ENCODE measurements around the gene FAM25C.
"Not testable (repeated sequence)": the region's sequence is repeated elsewhere in the genome, so short reads cannot be mapped to it uniquely, and the experiment has no call there.

Gene FAM25C

GRCh38 chr10:47999691-48000090 lies at the start of gene FAM25C:
Gene FAM25C, minus strand, starts transcription at chr10:47999791. Its CDS starts 26 bp downstream, at chr10:47999765.
- not testable (repeated sequence) for DNase-seq (ENCODE audit: low spot score)

DNA sequence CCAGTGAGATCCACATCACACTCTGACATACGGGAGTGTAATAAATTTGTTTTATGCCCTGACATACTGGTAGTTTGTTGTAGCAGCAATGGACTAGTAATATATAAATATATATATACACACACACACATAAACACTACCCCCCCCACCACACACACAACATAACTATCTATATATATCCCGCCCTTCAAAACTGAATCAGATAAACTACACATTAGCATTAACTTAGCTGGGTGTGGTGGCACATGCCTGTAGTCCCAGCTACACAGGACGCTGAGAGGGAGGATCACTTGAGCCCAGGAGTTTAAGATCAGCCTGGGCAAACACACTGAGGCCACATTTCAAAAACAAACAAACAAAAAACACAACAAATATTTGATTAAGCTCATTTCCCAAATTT lies 45.0 kb upstream of the FAM25C start:
- DNase-seq (ENCODE audit: low spot score) = not testable (repeated sequence)

DNA sequence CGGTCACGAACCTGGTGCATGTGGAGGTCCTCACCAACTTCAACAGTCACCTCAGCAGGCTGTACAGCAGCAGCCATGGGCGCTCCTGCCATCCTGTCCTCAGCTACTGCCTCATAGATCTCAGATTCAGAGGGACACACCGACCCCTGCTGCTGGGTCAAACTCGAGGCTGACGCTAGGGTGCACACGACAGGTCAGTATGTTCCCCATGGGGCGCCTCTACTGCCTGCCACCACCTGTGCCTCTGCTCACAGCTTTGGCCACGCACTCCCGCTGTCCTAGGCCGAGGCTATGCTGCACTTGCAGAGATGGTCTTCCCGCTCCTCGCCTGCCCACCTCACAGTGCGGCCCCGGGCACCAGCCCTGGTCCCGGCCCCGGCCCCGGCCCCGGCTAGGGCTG lies 31.8 kb upstream of the FAM25C start:
- DNase-seq (ENCODE audit: low spot score) = not testable (repeated sequence)

- DNase-seq (ENCODE audit: low spot score) = not testable (repeated sequence)
These were observed 2.7 kb upstream of the FAM25C start for GRCh38 chr10:48002306-48002705.

DNA sequence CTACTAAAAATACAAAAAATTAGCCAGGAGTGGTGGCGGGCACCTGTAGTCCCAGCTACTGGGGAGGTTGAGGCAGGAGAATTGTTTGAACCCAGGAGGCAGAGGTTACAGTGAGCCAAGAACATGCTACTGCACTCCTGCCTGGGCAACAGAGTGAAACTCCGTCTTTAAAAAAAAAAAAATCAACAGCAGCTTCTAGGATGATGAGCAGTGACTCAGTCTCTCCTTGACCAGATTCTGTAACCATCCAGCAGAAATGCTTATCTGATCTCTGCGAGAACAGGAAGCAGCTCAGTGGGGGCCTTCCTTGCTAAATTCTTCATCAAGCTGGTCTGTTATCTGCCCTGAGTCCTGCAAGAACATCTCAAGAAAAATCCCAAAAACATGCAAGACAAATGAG lies 5.5 kb downstream of the FAM25C start:
- DNase-seq (ENCODE audit: low spot score) = not testable (repeated sequence)

DNA sequence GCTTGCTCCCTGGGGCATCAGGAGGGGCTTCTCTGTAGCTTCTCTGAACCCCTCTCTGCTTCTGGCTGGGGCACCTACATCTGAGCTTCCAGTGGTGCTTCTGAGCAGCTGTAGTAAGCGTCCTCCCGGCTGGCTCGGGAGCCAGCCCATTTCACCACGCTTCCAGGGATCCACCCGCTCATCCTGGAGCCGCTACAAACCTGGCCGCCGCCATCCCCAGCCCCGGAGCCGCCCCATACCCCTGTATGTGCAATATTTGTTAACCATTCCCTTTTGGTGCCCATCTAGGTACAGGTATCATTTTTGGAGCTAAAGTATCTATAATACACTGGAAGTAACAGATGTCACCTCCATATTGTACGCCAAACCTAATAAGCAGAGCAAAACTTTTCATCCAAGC lies 7.0 kb downstream of the FAM25C start:
- not testable (repeated sequence) for DNase-seq (ENCODE audit: low spot score)

DNA sequence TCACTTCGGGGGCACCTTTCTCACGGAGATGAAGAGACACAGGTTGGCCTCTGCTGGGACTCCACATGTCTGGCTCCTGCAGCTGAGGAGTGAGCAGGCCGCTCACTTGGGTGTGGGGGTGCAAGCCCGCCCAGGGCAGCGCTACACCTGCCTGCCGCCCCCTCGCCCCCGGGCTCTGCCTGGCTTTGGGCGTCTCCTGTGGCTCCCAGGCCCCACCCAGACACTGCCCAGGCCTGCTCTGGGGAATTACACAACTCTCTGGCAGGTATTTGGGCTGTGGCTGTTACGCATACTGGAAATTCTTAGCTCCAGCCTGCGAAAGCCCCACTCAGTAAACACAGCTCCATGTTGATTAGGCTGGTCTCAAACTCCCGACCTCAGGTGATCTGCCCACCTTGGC lies 7.9 kb downstream of the FAM25C start:
- not testable (repeated sequence) for DNase-seq (ENCODE audit: low spot score)

DNA sequence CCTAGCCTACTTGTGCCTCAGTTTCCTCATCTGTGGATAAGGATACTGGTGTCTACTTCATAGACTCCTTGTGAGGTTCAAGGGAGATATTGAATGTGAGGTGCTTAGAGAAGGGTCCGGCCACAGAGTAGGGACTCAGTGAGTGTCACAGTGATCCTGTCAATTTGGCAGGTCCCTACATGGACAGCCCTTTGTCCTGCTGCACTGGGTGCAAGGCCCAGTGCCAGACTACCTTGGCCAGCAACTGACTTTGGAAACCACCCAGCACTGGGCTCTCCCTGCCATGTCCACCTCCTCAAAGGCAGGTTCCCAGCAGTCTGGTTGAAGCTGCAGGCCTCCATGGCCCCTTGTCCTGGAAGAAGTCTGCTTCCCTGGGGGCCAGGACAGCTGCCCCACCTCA lies 9.5 kb downstream of the FAM25C start:
- not testable (repeated sequence) for DNase-seq (ENCODE audit: low spot score)

GRCh38 chr10:47989542-47989950 lies 10.0 kb downstream of the FAM25C start:
- DNase-seq (ENCODE audit: low spot score) = not testable (repeated sequence)

DNA sequence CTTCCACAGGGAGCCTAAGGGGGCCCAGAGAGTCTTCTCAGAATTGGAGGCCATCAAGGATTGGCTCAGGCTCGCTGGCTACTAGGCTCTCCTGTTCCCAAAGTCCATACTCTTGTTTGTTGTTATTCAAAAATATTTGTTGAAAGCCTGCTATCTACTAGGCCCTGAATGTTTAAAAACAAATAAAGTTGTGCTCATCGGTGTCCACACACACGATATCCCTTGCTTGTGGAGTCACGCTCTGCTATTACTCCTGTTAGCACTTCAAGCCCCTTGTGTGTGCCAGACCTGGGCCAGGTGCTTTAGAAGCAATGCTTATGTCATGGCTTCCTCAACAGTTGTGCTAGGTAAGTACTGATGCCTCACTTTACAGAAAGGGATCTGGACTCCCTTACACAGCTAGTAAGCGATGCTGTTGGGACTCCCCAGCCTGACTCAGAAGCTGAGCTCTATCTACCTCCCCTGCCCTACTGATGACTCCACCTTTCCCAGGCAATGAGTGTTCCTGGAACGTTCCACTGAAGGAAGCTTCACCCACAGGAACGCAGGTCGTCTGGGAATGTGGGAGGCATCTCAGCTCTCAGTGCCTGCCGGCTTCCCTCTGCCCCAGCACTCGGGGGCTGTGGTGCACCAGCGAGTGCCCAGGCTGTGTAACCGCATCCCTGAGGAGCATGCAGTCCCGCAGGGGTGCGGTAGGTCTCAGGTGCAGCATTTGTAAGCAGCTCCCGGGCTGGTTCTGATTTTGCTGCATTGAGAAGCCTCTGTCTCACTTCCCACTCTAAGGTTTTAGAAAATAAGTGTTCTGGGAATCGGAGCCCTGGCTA lies 10.7 kb downstream of the FAM25C start:
- not testable (repeated sequence) for DNase-seq (ENCODE audit: low spot score)

DNA sequence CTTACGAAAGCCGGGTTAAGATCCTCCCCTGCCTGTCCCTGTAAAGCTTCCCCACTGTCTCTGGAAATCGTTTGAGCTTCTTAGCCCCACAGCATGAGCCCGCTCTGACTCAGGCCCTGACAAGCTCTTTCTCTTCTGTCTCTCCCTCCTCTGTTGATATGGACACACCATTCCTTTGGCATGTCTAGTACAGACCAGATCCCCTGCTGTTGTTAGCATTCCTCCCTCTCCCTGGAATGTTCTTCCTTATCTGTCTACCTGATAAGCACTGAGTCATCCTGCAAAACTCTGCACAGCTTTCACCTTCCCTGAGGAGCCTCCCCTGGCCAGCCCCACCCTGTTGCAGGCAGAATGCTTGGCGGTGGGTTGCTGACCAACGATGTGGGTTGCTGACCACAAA lies 11.6 kb downstream of the FAM25C start:
- not testable (repeated sequence) for DNase-seq (ENCODE audit: low spot score)

DNA sequence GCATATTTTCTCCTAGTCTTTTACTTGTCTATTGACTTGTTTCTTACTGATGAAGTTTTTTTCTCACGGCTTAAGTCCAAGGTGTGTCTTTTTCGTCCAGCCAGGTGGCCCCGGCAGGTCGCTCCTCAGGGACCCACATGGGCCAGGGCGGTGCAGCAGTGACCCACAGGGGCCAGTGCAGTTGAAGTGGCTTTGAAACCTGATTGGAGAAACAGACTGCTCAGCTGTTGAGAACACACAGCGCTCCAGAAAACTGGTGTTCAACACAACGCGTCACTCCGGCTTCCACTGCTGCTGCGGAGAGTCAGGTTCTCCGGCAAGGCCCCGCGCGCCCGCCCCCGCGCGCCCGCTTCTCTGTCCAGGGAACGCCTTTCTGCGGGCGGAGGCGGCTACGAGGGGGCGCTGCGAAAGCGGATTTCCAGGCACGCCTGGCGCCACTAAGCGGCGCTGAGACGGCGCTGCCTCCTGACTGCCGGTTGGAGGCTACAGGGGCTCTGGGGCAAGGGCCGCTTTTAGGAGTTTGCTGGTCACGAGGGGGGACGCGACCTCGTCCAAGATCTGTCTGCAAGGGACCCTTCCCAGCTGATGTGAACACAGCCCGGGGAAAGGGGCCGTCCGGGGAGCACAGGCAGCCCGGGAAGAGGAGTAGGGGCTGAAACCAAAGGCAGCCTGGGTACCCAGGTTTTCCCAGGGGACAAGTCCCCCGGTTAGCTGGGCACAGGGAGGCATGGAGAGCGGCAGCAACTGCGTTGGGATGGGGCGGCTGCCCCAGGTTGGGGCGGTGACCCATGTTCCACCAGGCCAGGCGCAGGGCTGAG lies 13.0 kb downstream of the FAM25C start:
- DNase-seq (ENCODE audit: low spot score) = not testable (repeated sequence)

GRCh38 chr10:47975409-47975808 lies 24.2 kb downstream of the FAM25C start:
- not testable (repeated sequence) for DNase-seq (ENCODE audit: low spot score)

DNA sequence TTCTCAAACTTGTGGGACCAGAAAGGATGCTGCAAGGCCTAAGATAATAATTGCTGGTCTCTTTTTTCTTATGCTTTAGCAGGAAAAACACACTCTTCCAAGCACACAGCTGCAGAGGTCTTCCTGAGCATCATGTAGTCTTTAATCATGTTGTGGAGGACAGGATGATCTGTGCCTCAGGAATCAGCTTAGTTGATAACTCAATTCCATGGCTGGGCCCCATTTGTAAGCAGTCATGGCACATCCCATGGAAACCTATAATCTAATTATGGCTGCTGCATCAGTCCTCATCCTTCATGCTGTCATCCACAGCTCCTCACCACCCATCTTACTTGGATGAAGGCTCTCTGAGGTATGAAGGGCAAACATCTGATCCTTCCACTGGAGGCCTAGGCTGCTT lies 26.5 kb downstream of the FAM25C start:
- not testable (repeated sequence) for DNase-seq (ENCODE audit: low spot score)

- not testable (repeated sequence) for DNase-seq (ENCODE audit: low spot score)
These were observed 27.5 kb downstream of the FAM25C start for GRCh38 chr10:47972077-47972476.

- not testable (repeated sequence) for DNase-seq (ENCODE audit: low spot score)
These were observed 28.0 kb downstream of the FAM25C start for GRCh38 chr10:47971598-47971997.

GRCh38 chr10:47970047-47970446 lies 29.5 kb downstream of the FAM25C start:
- not testable (repeated sequence) for DNase-seq (ENCODE audit: low spot score)

DNA sequence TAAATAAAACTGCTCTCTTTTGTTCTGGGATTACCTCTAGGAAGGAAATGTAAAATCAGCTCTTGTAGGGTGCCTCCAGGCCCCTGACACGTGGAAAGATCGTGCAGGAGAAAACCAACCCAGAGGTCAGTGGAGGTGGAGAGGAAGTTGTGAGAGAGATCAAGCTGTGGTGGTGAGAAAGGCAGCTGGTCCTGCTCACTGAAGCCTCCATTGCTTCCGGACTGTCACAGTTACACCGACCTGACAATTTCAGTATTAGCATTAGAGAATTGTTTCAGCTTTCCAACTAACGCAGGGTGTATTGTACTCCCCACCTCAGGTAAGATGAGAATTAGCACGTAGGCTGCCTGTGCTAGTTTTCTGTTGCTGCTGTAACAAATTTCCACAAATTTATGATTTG lies 30.6 kb downstream of the FAM25C start:
- DNase-seq (ENCODE audit: low spot score) = not testable (repeated sequence)

DNA sequence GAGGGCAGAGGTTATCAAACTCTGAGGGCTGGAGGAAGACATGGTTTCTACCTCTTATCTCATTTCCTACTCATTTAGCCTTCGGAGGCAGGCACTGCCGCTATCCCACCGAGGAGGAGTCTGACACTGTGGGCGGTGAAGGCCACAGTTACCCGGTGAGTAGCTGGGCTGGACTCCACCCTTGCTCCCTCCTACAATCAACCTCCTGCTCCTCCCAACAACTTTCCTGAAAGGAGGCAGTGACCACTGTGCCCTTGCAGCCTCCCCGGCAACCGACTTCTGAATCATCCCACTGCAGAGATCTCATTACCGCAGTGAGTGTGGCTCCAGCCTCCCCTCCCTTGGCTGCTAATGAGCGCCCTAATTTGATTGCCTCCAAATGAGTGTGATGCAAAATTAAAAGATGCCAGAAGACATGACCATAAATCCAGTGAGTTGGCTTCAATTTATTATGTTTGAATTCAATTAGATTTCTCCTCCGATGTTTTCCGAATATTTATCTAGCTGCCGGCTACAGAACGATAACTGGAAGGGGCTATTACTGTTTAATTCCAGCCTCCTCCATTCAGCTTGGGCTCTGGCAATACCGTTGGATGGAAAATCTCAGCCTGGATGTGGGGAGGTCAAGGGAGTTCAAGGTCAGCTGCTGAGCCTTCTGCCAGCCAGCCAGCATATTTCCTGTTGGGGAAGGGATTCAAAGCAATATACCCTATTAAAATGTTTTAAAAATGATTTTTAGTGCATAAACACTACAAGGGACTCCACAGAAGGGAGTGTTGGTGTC lies 35.1 kb downstream of the FAM25C start:
- DNase-seq (ENCODE audit: low spot score) = not testable (repeated sequence)

DNA sequence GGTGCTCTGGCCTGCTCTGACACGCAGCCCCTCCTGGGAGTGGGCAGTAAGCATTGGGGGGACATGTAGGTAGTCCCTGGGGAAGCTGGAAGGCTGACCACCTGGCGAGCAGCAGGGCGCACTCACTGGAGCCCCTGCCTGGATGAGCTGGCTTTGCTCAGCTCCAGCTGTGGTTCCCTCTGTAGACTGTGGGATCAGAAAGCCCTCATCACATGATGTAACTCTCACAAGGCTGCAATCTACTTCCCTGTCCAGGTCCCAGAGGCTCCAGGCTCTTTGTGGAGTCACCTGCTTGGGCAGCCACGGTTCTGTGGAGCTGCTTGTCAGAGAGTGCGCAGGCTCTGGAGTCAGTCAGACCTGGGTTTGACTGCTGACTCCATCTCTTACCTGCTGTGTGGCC lies 36.8 kb downstream of the FAM25C start:
- not testable (repeated sequence) for DNase-seq (ENCODE audit: low spot score)

DNA sequence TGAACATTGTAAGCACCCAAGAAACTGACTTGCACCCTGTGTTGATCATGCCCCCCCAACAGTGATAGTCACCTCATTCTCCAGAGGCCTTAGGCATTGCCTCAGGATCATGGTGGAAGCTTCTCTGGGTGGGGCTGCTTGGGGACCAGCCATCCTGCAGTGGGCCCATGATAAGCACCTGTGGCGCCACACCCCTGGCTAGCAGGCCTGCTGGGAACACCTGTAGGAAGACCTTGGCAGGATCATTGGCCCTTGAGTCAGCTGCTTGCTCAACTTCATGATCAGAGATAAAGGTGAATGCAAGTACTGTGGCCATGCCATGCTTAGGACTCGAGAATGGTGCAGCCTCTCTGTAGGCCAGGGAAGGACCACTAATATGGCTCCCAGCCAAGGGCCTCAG lies 38.9 kb downstream of the FAM25C start:
- DNase-seq (ENCODE audit: low spot score) = not testable (repeated sequence)

- DNase-seq (ENCODE audit: low spot score) = not testable (repeated sequence)
These were observed 39.9 kb downstream of the FAM25C start for GRCh38 chr10:47959677-47960076.
